22Rv1 (cell line): Measurements from ENCODE around the gene NELL2.

ENCODE experiments used
- ZFX ChIP-seq: fragments of 450-650 bp; IDR thresholded peaks from 2 replicates; pipeline ENCODE4 v1.6.1; 2017; ENCODE audit warnings: antibody characterized with exemption, borderline replicate concordance
- TF ChIP-seq, protein P1 (sequence below): fragments of 450-650 bp; IDR thresholded peaks from 2 replicates; pipeline ENCODE4 v1.5.1; 2017; ENCODE audit warnings: mild to moderate bottlenecking

GRCh38 chr12:44779766-44780165 is 96.3 kb downstream of the NELL2 start:
- TF ChIP-seq, protein P1, sequence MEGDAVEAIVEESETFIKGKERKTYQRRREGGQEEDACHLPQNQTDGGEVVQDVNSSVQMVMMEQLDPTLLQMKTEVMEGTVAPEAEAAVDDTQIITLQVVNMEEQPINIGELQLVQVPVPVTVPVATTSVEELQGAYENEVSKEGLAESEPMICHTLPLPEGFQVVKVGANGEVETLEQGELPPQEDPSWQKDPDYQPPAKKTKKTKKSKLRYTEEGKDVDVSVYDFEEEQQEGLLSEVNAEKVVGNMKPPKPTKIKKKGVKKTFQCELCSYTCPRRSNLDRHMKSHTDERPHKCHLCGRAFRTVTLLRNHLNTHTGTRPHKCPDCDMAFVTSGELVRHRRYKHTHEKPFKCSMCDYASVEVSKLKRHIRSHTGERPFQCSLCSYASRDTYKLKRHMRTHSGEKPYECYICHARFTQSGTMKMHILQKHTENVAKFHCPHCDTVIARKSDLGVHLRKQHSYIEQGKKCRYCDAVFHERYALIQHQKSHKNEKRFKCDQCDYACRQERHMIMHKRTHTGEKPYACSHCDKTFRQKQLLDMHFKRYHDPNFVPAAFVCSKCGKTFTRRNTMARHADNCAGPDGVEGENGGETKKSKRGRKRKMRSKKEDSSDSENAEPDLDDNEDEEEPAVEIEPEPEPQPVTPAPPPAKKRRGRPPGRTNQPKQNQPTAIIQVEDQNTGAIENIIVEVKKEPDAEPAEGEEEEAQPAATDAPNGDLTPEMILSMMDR, result no peak
- TF ChIP-seq ZFX, result no peak
